GM18873 (cell line): Measurements from ENCODE around the gene UGT1A3.

Source experiments
- ATAC-seq: cut with Tn5 transposase; IDR thresholded peaks from one replicate; pipeline ENCODE4 v1.9.1; 2021; ENCODE audit warnings: mild to moderate bottlenecking, moderate library complexity, moderate number of reproducible peaks; ENCODE audit not compliant: unreplicated experiment, low FRiP score

The UGT1A3 gene

GRCh38 chr2:233813236-233814055 lies 84.6 kb downstream of the UGT1A3 start:
- ATAC-seq: no peak

GRCh38 chr2:233814056-233814835 lies 85.4 kb downstream of the UGT1A3 start:
- no peak for ATAC-seq

GRCh38 chr2:233815861-233816260 lies 87.0 kb downstream of the UGT1A3 start:
- no peak for ATAC-seq

GRCh38 chr2:233816334-233816733 lies 87.5 kb downstream of the UGT1A3 start:
- no peak for ATAC-seq

GRCh38 chr2:233816771-233817170 lies 87.9 kb downstream of the UGT1A3 start:
- no peak for ATAC-seq

GRCh38 chr2:233817361-233817911 lies 88.6 kb downstream of the UGT1A3 start:
- no peak for ATAC-seq

- no peak for ATAC-seq
Measured at GRCh38 chr2:233817995-233818638, 89.3 kb downstream of the UGT1A3 start.

GRCh38 chr2:233818639-233819621 lies 90.1 kb downstream of the UGT1A3 start:
- ATAC-seq: no peak

- no peak for ATAC-seq
Measured at GRCh38 chr2:233819884-233820773, 91.3 kb downstream of the UGT1A3 start.

GRCh38 chr2:233820774-233821105 lies 91.9 kb downstream of the UGT1A3 start:
- no peak for ATAC-seq

- ATAC-seq: no peak
Measured at GRCh38 chr2:233821196-233821595, 92.4 kb downstream of the UGT1A3 start.

GRCh38 chr2:233821709-233822100 lies 92.9 kb downstream of the UGT1A3 start:
- ATAC-seq: no peak

GRCh38 chr2:233822101-233822771 lies 93.4 kb downstream of the UGT1A3 start:
- ATAC-seq: no peak
